ENCODE results near the gene RAB25.
"Not testable (repeated sequence)": the region's sequence is repeated elsewhere in the genome, so short reads cannot be mapped to it uniquely, and the experiment has no call there.

Gene RAB25

DNA sequence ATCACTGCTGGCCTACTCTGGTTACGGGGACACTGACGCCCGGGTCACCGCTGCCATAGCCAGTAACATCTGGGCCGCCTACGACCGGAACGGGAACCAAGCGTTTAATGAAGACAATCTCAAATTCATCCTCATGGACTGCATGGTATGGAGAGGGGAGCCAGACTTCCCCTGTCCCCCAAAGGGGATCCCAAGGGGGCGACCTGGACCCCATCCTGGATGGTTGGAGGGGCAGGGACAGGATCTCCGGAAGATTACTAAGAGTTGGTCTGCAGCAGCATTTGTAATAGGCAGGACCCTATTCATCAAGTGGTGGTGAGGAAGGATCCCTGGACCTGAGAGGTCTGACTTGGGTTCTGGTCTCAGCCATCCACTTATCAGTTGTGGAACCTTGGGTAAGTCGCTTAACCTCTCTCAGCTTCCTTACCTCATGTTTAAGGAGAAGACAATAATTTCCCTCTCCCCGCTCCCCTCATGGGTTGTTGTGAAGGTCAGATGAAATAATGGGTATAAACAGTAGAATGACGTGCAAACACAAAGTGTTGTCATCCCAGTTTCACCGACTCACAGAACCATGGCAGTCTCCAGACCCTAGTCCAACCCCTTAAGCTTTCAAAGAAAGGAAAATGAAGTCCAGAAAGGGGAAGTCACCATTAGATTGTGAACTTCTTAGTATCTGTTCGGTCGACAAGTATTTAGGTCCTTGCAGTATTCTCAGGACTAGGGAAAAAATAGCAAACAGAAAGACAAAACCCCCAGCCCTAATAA, 5.5 kb upstream of the RAB25 start:
- DNase-seq, result no peak

- no peak for DNase-seq
Measured at GRCh38 chr1:156056326-156056849, 4.6 kb upstream of the RAB25 start.

DNA sequence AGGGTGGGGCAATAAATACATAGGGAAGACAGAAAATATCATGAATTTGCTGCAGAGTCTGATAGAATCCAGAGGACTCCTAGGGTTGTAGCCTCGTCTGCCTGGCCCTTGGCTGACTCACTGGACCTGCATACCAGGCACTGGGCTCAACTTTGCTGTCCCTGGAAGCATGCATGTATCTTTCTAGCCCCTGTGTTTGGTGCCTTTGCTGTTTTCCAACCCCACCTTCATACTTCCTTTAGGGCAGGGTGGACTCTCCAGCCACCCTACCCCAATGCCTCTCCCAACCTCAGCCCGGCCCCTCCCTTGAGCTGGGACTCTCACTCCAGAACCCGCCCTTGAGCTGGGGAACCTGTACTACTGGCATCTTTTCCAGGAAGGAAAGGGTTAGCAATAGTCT, 1.2 kb downstream of the RAB25 start:
- DNase-seq, result no peak

DNA sequence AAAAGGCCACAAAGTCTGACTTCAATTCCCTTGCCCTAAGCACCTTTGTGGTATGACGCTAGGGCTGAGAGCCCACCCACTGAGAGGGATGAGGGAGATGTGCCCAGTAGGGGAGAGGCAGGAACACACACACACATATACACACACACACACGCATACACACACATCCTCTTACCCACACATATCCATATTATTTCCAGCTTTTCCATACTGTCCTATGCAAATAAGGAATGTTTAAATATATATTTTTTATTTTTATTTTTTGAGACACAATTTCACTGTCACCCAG, 3.0 kb downstream of the RAB25 start:
- DNase-seq, result no peak

DNA sequence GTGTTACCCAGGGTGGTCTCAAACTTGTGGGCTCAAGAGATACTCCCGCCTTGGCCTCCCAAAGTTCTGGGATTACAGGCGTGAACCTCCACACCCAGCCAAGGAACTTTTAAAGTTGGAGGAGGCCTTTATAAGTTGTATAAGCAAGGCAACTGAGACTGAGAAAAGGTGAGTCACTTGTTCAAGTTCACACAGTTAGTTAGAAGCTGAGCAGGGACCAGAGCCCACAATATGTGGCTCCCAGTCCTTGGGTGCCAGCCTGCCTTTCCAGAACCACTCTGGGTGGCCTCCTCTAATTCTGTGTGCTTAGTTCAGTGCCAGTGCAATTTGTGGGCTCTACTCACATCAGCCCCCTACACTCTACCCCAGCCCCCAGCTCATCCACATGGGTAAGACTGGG, 3.7 kb downstream of the RAB25 start:
- no peak for DNase-seq

- no peak for DNase-seq
Measured at GRCh38 chr1:156065212-156065611, 4.3 kb downstream of the RAB25 start.

- no peak for DNase-seq
Measured at GRCh38 chr1:156065871-156066270, 4.9 kb downstream of the RAB25 start.

GRCh38 chr1:156067262-156067661, 6.3 kb downstream of the RAB25 start:
- DNase-seq, result no peak

DNA sequence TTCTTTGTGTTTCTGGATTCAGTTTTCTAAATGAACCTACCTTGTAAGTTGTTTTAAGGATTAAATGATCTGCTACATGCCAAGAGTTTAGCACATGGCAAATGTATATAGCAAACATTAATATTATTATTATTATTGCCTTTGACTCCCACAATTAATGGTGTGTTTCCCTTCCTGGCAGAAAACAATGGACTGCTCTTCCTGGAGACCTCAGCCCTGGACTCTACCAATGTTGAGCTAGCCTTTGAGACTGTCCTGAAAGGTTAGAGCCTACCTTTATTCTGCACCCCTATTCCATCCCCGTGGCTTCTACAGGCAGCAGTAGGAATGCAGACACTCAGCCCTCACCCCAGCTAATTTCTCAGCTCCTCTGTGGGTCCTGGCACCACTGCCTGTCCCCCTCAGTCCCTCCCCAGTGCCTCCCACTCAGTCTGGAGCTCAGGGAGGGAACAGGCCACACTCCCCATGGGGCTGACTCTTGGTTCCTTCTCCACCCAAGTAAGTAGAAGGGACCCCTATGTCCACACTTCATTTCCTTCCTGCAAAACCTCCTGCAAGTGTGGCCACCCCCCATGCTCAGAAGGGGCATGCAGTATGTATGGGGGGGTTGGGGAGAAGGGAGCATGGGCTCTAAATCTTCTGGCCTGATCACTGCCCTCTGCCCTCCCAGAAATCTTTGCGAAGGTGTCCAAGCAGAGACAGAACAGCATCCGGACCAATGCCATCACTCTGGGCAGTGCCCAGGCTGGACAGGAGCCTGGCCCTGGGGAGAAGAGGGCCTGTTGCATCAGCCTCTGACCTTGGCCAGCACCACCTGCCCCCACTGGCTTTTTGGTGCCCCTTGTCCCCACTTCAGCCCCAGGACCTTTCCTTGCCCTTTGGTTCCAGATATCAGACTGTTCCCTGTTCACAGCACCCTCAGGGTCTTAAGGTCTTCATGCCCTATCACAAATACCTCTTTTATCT, 8.8 kb downstream of the RAB25 start:
- DNase-seq, result no peak

DNA sequence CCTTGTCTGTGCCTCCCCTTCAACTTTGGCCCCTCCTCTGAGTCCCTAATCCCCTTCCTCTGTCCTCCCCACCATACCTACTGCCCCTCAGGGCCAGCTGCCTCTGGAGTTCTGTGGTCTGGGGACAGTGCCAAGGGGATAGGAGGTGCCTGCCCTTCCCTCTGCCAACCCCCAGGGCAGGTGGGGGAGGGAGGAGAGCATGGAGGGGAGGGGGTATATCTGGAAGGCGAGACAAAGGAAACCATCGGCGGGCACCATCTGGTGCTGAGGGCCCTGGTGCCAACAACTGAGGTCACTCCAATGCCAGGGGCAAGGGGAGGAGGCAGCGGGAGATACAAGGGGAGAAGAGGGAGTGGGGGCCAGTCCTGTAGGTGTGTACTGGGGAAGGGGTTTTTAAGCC, 9.6 kb downstream of the RAB25 start:
- no peak for DNase-seq

DNA sequence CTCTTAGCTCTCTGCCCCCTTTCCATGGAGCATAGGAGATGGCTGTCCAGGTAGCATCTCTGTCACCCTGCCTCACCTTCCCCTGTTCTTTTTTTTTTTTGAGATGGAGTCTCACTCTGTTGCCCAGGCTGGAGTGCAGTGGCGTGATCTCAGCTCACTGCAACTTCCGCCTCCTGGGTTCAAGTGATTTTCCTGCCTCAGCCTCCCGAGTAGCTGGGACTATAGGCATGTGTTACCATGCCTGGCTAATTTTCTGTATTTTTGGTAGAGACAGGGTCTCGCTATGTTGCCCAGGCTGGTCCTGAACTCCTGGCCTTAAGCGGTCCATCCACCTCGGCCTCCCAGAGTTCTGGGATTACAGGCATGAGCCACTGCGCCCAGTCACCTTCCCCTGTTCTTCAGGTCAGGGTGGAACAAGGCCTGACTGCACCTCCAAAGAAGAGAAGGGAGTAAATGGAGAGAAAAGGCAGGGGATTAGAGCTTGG, 10.4 kb downstream of the RAB25 start:
- not testable (repeated sequence) for DNase-seq

DNA sequence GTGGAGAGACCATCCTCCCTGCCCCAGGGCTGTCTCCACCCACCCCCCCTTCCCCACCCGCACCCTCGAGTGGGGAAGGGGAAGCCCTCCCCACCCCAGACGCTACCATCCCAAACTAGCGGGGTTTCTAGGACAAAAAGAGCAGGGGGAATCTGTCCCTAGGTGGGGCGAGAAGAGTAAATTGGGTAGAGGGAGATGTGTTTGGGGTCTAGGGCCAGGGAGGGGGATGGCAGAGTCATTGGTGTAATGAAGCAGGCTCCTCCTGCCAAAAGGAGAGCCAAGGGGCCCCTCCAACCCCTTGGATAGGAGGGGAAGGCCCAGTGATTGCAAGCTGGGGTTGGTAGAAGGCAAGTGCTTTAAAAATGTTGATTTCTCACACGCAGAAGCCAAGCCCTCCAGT, 11.3 kb downstream of the RAB25 start:
- DNase-seq, result no peak

- DNase-seq, result no peak
Measured at GRCh38 chr1:156073110-156073687, 12.2 kb downstream of the RAB25 start.

DNA sequence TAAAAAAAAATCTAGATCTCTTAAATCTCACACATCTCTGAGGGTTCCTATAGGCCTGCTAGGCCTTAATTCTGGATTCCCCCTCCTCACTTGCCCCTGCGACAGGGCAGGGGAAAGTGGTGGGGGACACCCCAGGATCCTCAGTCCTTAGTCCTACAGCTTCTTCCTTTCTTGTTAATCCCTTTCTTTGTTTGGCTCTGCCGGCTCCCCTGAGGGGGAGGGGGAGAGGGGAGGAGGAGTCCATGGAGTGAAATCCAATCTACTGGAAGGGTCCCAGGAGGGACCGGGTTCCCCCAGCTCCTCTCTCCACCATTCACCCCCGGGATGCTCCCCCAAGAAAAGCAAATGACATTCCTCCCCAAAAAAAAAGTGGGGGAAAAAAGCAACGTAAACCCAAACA, 12.8 kb downstream of the RAB25 start:
- DNase-seq, result no peak

DNA sequence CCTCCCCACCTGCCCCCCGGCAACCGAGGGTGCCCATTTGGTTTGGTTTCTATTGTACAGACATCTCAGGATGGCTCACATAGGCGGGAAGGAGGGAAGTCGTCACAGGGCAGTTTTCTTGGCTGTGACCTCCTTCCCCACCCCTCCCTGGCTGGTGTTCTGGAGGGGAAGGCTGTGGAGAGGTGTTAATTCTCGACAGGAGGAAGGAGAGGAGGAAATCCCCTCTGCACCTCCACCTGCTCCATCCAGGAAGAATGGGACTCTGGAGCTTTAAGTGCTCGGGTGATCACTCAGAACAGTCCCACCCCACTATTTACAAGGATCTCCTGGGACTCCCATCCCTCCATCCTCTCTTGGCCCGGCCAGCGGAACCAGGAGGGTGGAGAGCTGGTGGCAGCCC, 13.7 kb downstream of the RAB25 start:
- DNase-seq, result no peak

DNA sequence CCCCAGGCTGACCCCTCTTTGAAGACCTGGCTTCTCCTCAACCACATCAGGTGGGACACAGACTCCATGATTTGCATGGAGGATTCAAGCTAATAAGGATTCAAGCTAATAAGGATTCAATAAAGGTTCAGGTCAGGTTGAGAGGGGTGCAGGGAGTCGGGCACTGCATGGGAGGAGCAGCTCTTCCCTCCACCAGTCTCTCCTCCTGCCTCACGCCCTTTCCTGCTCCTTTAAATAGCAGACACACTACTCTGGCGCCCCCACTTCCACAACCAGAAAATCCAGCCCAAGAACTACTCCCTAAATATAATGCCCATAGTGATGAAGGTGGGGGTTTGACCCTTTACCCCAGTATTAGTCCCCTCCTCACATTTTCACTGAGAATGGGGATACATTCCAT, 14.2 kb downstream of the RAB25 start:
- no peak for DNase-seq

DNA sequence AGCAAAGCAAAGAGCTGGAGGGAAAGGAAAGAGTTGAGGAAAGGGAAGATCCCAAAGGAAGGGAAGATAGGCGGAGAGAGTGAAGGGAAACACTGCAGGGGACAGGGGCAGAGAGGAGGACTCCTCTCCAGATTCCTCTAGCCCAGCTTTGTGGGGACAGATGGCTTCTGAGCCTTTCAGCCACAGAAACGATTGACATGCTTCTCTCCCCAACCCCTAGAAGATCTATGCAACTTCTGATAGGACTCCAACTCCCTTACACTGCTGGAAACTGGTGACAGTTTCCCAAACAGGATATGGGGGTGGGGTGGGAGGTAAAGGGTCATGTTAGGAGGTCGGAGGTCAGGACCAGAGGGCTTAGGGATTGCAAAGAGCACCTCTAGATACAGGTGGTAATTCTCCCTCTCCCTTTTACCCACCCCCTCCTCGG, 14.8 kb downstream of the RAB25 start:
- no peak for DNase-seq

DNA sequence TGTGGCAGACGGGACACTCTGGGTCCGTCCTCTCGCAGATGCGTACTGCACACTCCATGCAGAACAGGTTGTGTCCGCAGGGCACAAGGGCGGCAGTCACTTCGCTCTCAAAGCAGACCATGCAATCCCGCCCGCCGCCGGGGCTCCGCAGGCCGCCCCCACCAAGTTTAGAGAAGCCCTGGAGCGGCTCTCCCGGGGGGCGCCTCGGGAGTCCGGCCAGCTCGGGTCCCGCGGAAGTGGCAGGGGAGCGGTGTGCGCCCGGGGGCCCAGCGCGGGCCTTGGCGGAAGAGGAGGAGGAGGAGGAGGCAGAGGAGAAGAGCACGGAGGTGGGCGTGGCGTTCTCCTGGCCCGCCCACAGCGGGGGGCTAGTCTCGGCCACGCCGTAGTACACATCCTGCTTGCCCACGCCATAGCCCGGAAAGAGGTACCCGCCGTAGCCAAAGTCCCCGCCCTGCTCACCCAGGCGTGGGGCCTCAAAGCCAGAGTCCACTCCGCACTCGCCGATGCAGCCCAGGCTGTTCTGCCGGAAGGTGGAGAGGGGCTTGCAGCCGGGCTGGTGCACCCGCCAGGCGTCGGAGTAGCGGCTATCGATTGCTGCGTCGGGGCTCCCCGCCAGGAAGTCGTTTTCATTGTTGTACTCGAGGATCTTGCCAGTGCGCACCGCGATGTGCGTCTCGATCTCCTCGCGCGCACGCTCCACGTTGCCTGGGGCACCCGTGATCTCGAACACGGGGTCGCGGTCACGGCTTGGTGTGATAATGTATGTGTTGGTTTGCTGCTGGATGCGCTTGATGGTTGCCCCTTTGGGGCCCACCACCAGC, 15.9 kb downstream of the RAB25 start:
- DNase-seq, result no peak

DNA sequence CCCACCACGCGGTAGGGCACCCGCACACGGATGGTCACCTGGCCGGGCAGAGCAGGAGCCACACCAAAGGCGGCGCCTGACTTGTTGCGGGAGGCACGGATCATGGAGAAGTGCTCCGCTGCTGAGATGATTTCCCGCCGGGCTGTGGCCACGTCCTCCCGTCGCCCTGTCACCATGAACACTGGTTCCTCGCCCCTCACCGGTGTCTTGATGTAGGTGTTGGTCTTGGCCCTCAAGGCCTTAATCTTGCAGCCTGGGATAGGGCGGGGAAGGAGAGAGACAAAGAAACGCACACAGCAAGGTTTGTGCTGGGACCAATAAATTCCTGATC, 16.4 kb downstream of the RAB25 start:
- DNase-seq, result no peak

GRCh38 chr1:156078728-156079127, 17.8 kb downstream of the RAB25 start:
- no peak for DNase-seq

DNA sequence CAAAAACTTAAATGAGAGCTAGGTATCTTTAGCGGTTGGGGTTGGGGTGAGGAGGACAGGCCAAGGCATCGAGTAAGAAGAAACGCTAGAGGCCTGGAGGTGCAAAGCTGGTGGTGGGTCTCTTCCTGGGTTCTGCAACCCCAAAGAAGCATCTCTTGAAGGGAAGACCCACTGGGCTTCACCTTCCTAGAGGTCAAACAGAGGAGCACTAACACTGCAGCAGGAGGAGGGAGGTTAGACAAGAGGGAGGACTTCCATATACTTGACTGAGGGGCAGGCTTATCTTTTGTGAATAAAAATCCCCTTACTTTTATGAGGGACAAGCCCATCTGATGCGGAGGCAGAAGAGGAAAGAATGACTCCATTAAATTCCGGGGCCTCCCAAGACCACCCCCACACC, 18.8 kb downstream of the RAB25 start:
- no peak for DNase-seq

DNA sequence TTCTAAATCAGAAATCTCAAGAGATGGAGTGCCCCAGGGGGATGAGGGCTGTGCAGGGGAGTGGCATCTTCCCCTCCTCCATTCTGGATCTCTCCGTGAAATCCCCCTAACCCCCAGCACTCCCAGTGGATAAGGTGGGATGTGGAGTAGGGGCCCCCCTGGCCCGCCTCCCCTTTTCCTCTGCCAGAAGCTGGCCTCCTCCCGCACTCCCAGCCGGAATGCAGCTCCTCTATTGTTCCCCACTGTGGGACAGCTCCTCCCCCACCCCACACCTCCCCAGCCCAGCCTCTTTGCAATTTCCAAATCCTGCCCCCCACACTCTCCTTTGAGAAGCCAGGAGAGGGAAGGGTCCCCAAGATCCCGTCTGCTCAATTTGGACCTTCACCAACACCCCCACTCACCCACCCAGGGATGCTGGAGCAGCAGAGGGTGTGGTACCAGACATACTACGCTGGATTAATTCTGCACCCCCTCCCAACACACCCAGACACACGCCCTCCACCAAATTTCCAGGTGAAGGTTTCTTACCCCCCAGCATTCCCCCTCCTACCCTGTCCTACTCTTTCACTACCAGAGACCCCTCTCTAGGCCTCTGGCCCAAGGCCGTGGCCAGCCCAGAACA, 19.4 kb downstream of the RAB25 start:
- DNase-seq, result no peak

GRCh38 chr1:156080863-156081179, 19.9 kb downstream of the RAB25 start:
- DNase-seq, result no peak
